NB4 (cell line): ENCODE measurements around the gene PPP4R2.
"Not testable (repeated sequence)": the region's sequence is repeated elsewhere in the genome, so short reads cannot be mapped to it uniquely, and the experiment has no call there.

Experiments
- DNase-seq: peaks from one replicate; pipeline ENCODE4 v3.0.0; 2010; ENCODE audit warnings: low read depth
- H3K4me3 ChIP-seq: one replicate; pipeline ENCODE4 v1.5.1; 2011; ENCODE audit warnings: mild to moderate bottlenecking, low read depth, low read length, moderate library complexity
- MYC ChIP-seq: IDR thresholded peaks from 2 replicates; pipeline ENCODE4 v1.6.1; 2011; ENCODE audit warnings: low read depth, low read length
- POLR2A ChIP-seq: IDR thresholded peaks from 2 replicates; pipeline ENCODE4 v1.6.1; 2011; ENCODE audit warnings: mild to moderate bottlenecking; ENCODE audit not compliant: insufficient read length; ENCODE audit errors: extremely low read depth
- TF ChIP-seq, protein P1 (sequence below): IDR thresholded peaks from 2 replicates; pipeline ENCODE4 v1.6.1; 2011; ENCODE audit warnings: low read depth, low read length
- TF ChIP-seq, protein P2 (sequence below): IDR thresholded peaks from one replicate; pipeline ENCODE4 v1.5.1; 2012; ENCODE audit warnings: low read depth, low read length

PPP4R2 gene

DNA sequence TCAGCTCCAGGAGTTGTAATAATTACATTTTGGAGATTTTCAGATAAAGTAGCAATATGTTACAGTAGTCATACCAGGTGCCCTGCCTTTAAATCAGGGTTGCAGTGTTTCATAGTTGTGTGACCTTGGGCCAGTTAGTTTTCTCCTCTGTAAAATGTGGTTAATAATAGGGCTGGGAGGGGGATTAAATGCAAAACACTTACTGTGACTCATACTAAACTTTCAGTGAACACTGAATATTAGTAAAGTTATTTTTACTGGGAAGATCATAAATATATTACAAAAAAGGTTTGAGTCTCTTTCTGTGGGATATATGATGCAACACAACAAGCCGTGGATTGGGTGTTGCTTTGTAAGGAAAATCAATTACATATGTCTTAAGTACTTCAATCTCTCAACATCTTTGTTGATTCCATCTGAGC, 63.7 kb downstream of the PPP4R2 start:
- no peak for DNase-seq
- TF ChIP-seq MYC (no peak), POLR2A (no peak)
- TF ChIP-seq, protein P1, sequence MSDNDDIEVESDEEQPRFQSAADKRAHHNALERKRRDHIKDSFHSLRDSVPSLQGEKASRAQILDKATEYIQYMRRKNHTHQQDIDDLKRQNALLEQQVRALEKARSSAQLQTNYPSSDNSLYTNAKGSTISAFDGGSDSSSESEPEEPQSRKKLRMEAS: no peak
- TF ChIP-seq, protein P2, sequence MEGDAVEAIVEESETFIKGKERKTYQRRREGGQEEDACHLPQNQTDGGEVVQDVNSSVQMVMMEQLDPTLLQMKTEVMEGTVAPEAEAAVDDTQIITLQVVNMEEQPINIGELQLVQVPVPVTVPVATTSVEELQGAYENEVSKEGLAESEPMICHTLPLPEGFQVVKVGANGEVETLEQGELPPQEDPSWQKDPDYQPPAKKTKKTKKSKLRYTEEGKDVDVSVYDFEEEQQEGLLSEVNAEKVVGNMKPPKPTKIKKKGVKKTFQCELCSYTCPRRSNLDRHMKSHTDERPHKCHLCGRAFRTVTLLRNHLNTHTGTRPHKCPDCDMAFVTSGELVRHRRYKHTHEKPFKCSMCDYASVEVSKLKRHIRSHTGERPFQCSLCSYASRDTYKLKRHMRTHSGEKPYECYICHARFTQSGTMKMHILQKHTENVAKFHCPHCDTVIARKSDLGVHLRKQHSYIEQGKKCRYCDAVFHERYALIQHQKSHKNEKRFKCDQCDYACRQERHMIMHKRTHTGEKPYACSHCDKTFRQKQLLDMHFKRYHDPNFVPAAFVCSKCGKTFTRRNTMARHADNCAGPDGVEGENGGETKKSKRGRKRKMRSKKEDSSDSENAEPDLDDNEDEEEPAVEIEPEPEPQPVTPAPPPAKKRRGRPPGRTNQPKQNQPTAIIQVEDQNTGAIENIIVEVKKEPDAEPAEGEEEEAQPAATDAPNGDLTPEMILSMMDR: no peak
- H3K4me3 ChIP-seq: no peak overlapping the region

DNA sequence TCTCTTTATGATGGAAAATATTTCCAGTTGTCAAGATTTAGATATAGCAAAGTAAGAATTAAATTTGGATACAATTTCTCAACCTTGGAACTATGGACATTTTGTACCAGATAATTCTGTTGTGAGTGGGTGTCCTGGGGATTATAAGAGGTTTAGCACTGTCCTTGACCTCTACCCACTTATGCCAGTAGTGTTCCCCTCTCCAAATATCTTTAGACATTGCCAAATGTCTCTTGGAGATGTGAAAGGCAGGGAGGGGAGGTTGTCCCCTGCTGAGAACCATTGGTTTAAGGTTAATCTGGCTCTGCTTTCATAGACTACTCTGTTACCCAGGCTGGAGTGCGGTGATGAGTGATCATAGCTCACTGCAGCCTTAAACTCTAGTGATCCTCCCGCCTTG, 64.8 kb downstream of the PPP4R2 start, which contains the start of gene EBLN2:
Gene EBLN2, plus strand, starts transcription at position 244 of the 400 bp plus-strand sequence. CDS start 423 bp downstream, outside the sequence.
- TF ChIP-seq, protein P2: no peak
- TF ChIP-seq POLR2A (no peak), MYC (no peak)
- TF ChIP-seq, protein P1: no peak
- no peak within 1 kb of the TSS for H3K4me3 ChIP-seq
- DNase-seq: no peak

DNA sequence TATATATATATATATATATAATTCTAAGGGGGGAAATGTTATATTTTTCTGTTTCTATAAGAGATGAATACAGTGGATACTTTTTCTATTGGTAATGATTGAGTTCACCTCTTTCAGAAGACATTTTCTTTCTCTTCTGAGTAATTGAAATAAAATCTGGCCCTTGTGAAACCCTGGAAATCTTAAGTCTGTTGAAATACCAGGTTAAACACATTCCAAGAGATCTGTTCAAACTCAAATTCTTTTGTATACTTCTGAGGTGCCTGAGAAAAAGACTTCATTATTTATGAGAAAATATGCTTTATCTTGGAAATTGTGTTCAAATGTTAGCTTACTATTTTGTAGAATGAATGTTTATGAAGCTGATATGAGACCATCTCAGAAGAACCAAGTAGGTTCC, 69.6 kb downstream of the PPP4R2 start:
- not testable (repeated sequence) for DNase-seq, H3K4me3 ChIP-seq

DNA sequence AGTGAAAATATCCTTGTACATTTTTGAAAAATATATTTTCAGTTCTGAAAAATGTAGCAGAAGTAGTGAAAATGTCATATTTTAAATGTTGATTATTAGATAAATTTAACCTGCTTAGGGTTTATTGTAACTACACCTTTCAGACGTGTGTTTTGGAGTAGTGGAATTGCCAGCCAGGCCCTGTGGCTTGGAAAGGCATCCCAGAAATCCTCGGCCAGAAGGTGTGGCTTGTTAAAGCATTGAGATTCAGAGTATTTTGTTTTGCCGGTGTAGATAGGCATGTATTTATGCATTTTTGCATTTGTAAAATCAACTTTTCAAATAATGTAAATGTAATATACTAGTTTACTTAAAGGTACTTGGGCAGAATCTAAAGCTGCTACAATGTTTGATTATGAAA, 71.8 kb downstream of the PPP4R2 start:
- H3K4me3 ChIP-seq: no peak overlapping the region
- TF ChIP-seq, protein P1: no peak
- TF ChIP-seq, protein P2: no peak
- no peak for TF ChIP-seq MYC
- no peak for DNase-seq

DNA sequence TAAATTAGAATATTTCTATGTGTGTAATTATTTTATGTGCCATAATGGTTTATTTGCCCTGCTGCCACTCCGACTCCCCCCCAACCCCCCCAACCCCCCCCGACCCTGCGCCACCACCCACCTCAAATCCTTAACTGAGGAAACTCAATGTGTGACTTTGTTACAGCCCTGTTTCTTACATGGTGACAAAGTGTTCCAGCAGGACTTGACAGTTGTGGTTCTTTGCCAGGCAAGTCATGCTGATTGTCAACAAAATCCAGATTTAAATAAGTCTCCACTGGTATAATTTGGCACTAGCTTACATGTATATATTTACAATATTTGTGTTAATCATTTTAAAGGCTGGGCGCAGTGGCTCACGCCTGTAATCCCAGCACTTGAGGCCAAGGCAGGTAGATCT, 72.6 kb downstream of the PPP4R2 start:
- TF ChIP-seq, protein P1: no peak
- TF ChIP-seq POLR2A (no peak), MYC (no peak)
- TF ChIP-seq, protein P2: no peak
- DNase-seq: no peak
- H3K4me3 ChIP-seq: no peak overlapping the region

DNA sequence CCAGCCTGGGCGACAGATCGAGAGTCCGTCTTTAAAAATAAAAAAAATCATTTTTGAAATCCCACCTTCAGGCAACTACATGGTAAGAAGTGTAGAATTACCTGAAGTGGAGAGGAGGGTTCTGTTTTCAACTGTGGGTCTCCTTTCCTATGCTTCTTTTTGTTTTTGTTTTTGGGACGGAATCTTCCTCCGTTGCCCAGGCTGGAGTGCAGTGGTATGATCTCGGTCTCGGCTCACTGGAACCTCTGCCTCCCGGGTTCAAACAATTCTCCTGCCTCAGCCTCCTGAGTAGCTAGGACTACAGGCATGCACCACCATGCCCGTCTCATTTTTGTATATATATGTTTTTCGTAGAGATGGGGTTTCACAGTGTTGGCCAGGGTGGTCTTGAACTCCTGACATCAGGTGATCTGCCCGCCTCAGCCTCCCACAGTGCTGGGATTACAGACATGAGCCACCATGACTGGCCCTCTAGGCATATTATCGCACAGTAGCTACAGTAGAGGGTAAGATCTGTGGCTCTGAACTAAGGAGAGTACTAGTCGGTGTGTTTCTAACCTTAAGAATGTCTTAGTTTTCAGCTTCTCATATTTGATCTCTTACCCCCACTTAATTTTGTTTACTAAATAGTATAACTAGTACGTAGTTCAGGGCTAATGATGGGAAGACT, 73.3 kb downstream of the PPP4R2 start:
- TF ChIP-seq, protein P2: no peak
- TF ChIP-seq MYC (no peak), POLR2A (no peak)
- TF ChIP-seq, protein P1: no peak
- no peak overlapping the region for H3K4me3 ChIP-seq
- DNase-seq: no peak
